OCI-LY1 (cell line): ENCODE data around the gene SYNDIG1L.
"Not testable (repeated sequence)": the region's sequence is repeated elsewhere in the genome, so short reads cannot be mapped to it uniquely, and the experiment has no call there.

ENCODE experiments used
- CTCF ChIP-seq: fragments of 200-600 bp; sonication (generic), shearing (Covaris generic); IDR thresholded peaks from 2 replicates; pipeline ENCODE4 v1.5.1; 2017; ENCODE audit warnings: mild to moderate bottlenecking, antibody characterized with exemption, low read length, moderate library complexity, mixed read lengths
- EZH2 ChIP-seq: fragments of 200-600 bp; sonication (generic), shearing (Covaris generic); IDR thresholded peaks from 2 replicates; pipeline ENCODE4 v1.8.0; 2017; ENCODE audit warnings: borderline replicate concordance, mixed run types, mild to moderate bottlenecking, antibody characterized with exemption, low read length, moderate library complexity, mixed read lengths

- TF ChIP-seq CTCF, EZH2: not testable (repeated sequence)
These were observed 28.4 kb upstream of the SYNDIG1L start for GRCh38 chr14:74454397-74454796.
